HCT116 (cell line): ENCODE data around the gene CRIP1. TPM values are rescaled to one million over a fixed set of nuclear protein-coding genes. Genes with fewer than 3 reads are reported as not detected.

ENCODE experiments used
- ATAC-seq: fragments of 200-7000 bp; cut with Tn5 transposase; 2 replicates; pipeline ENCODE4 v1.9.1; 2020; ENCODE audit warnings: mild to moderate bottlenecking, moderate library complexity
- BruUV-seq: library from RNA; stranded (reverse); fragments of 400-500 nt; replicated peaks from 2 replicates; lab custom pipeline; 2021; lab: Mats Ljungman, UMichigan
- CTCF ChIA-PET: fragments of 300-600 bp; sonication (Branson Sonifier 250); formaldehyde crosslinking; loops from one replicate; lab custom pipeline; 2021; ENCODE audit warnings: antibody characterized with exemption; lab: Charles Lee
- POLR2A ChIA-PET: fragments of 300-600, 350-600 bp; sonication (Branson Sonifier 250); formaldehyde crosslinking; loops from one replicate; lab custom pipeline; 2021; ENCODE audit warnings: antibody characterized with exemption; lab: Charles Lee
- RAD21 ChIA-PET, 2 experiments: fragments of 300-600 bp; sonication (Branson Sonifier 250); formaldehyde crosslinking; loops; one replicate each; lab custom pipeline; 2023; ENCODE audit warnings: low total read pairs in 2 of 2; ENCODE audit not compliant: uncharacterized antibody in 2 of 2, unreplicated experiment in 2 of 2, low non-redundant PET in 1 of 2; lab: Charles Lee
- DNase-seq: peaks from one replicate; pipeline ENCODE4 v3.0.0-alpha.2; 2010; ENCODE audit warnings: low read depth, low spot score
- H2AFZ ChIP-seq: fragments of 200-600 bp; shearing (Covaris generic), sonication (generic); 2 replicates; pipeline ENCODE4 v1.6.1; 2017; ENCODE audit warnings: low read depth, mixed run types, mixed read lengths, antibody characterized with exemption, low read length; ENCODE audit not compliant: poor library complexity, severe bottlenecking
- H3K27ac ChIP-seq: 2 replicates; pipeline ENCODE4 v1.5.1; 2012; ENCODE audit warnings: low read depth, low read length
- H3K27me3 ChIP-seq: fragments of 200-600 bp; sonication (generic); 2 replicates; pipeline ENCODE4 v1.6.1; 2016; ENCODE audit warnings: mixed run types, low read length, mixed read lengths; ENCODE audit not compliant: insufficient read depth
- H3K36me3 ChIP-seq, 2 experiments: fragments of 200-500 bp in 1 of 2; fragments of 200-600 bp in 1 of 2; sonication (Bioruptor generic) in 1 of 2; sonication (generic) in 1 of 2; 2 replicates each; pipeline versions ENCODE4 v1.5.1 to v1.6.1; 2014 to 2016; ENCODE audit warnings: low read length in 2 of 2, inconsistent platforms in 1 of 2, mixed read lengths in 1 of 2, mixed run types in 1 of 2; ENCODE audit not compliant: insufficient read depth in 2 of 2, control insufficient read depth in 1 of 2
- H3K4me1 ChIP-seq, 2 experiments: fragments of 200-600 bp in 1 of 2; sonication (generic) in 1 of 2; 2 replicates each; pipeline versions ENCODE4 v1.5.1 to v1.6.1; 2012 to 2017; ENCODE audit warnings: low read length in 2 of 2, inconsistent platforms in 1 of 2, mild to moderate bottlenecking in 1 of 2, mixed read lengths in 1 of 2, mixed run types in 1 of 2, moderate library complexity in 1 of 2; ENCODE audit not compliant: insufficient read depth in 2 of 2, control insufficient read depth in 1 of 2
- H3K4me2 ChIP-seq: fragments of 200-600 bp; sonication (generic); 2 replicates; pipeline ENCODE4 v1.6.1; 2017; ENCODE audit warnings: mixed run types, low read length, mixed read lengths
- H3K4me3 ChIP-seq, 2 experiments: fragments of 200-600 bp in 1 of 2; sonication (generic) in 1 of 2; replicated peaks in 1 of 2; 2 replicates each; pipeline ENCODE4 v1.5.1; 2011 to 2016; ENCODE audit warnings: low read length in 2 of 2, control low read depth in 1 of 2, low read depth in 1 of 2, mild to moderate bottlenecking in 1 of 2, mixed read lengths in 1 of 2, mixed run types in 1 of 2
- H3K79me2 ChIP-seq: fragments of 200-600 bp; sonication (generic); 2 replicates; pipeline ENCODE4 v1.6.1; 2017; ENCODE audit warnings: mild to moderate bottlenecking, mixed run types, low read length, moderate library complexity, mixed read lengths; ENCODE audit not compliant: insufficient read depth
- H3K9ac ChIP-seq: fragments of 200-600 bp; sonication (generic); 2 replicates; pipeline ENCODE4 v1.6.1; 2016; ENCODE audit warnings: low read length, mixed read lengths
- H3K9me2 ChIP-seq: fragments of 200-600 bp; sonication (generic), shearing (Covaris generic); 2 replicates; pipeline ENCODE4 v1.6.1; 2017; ENCODE audit warnings: mixed run types, mild to moderate bottlenecking, moderate library complexity; ENCODE audit not compliant: insufficient read depth
- H3K9me3 ChIP-seq, 2 experiments: fragments of 200-500 bp in 1 of 2; fragments of 200-600 bp in 1 of 2; sonication (Bioruptor generic) in 1 of 2; sonication (generic) in 1 of 2; 2 replicates each; pipeline ENCODE4 v1.6.1; 2014 to 2017; ENCODE audit warnings: low read length in 2 of 2, mixed read lengths in 2 of 2, inconsistent platforms in 1 of 2, low read depth in 1 of 2, mild to moderate bottlenecking in 1 of 2, mixed run types in 1 of 2, moderate library complexity in 1 of 2; ENCODE audit not compliant: control insufficient read depth in 1 of 2, insufficient read depth in 1 of 2
- H4K20me1 ChIP-seq: fragments of 200-600 bp; sonication (generic), shearing (Covaris generic); 2 replicates; pipeline ENCODE4 v1.6.1; 2017; ENCODE audit warnings: mixed run types, mild to moderate bottlenecking, moderate library complexity; ENCODE audit not compliant: insufficient read depth
- CBX3 ChIP-seq: IDR thresholded peaks from 2 replicates; pipeline ENCODE4 v1.6.1; 2012; ENCODE audit warnings: low read depth
- CEBPB ChIP-seq: IDR thresholded peaks from 2 replicates; pipeline ENCODE4 v1.6.1; 2012; ENCODE audit warnings: low read depth
- EGR1 ChIP-seq: IDR thresholded peaks from 2 replicates; pipeline ENCODE4 v1.6.1; 2012; ENCODE audit warnings: low read depth
- EZH2 ChIP-seq: fragments of 200-600 bp; sonication (generic); IDR thresholded peaks from 2 replicates; pipeline ENCODE4 v1.6.1; 2017; ENCODE audit warnings: antibody characterized with exemption, mixed run types
- EZH2phosphoT487 ChIP-seq: fragments of 200-600 bp; IDR thresholded peaks from 2 replicates; pipeline ENCODE4 v1.6.1; 2018; ENCODE audit warnings: antibody characterized with exemption, borderline replicate concordance
- FOSL1 ChIP-seq: IDR thresholded peaks from 2 replicates; pipeline ENCODE4 v1.6.1; 2012; ENCODE audit warnings: low read depth
- POLR2A ChIP-seq: IDR thresholded peaks from 2 replicates; pipeline ENCODE4 v1.7.0; 2011; ENCODE audit warnings: borderline replicate concordance; ENCODE audit not compliant: insufficient read depth, insufficient read length; ENCODE audit errors: extremely low read depth
- POLR2AphosphoS5 ChIP-seq: IDR thresholded peaks from 2 replicates; pipeline ENCODE4 v1.6.1; 2011; ENCODE audit warnings: mild to moderate bottlenecking, low read depth, low read length, moderate library complexity
- SIN3A ChIP-seq: IDR thresholded peaks from 2 replicates; pipeline ENCODE4 v1.6.1; 2012; ENCODE audit warnings: low read depth
- SP1 ChIP-seq: IDR thresholded peaks from 2 replicates; pipeline ENCODE4 v1.6.1; 2012; ENCODE audit warnings: low read depth
- TCF7L2 ChIP-seq: IDR thresholded peaks from 2 replicates; pipeline ENCODE4 v1.7.0; 2011; ENCODE audit warnings: borderline replicate concordance, inconsistent platforms; ENCODE audit not compliant: insufficient read depth, insufficient read length; ENCODE audit errors: extremely low read depth
- YY1 ChIP-seq: IDR thresholded peaks from 2 replicates; pipeline ENCODE4 v1.6.1; 2011; ENCODE audit warnings: low read length, low read depth, moderate library complexity, mild to moderate bottlenecking; ENCODE audit not compliant: insufficient replicate concordance; ENCODE audit errors: extremely low read depth
- ZBTB33 ChIP-seq: IDR thresholded peaks from 2 replicates; pipeline ENCODE4 v1.6.1; 2011; ENCODE audit warnings: mild to moderate bottlenecking, low read length, moderate library complexity; ENCODE audit not compliant: insufficient replicate concordance; ENCODE audit errors: extremely low read depth
- ZFX ChIP-seq: fragments of 450-650 bp; IDR thresholded peaks from 2 replicates; pipeline ENCODE4 v1.6.1; 2017
- ZNF274 ChIP-seq: fragments of 200-500 bp; sonication (Bioruptor generic); IDR thresholded peaks from 2 replicates; pipeline ENCODE4 v1.6.1; 2014; ENCODE audit warnings: mild to moderate bottlenecking, low read depth, low read length, inconsistent platforms
- intact Hi-C: fragments of 100-400 bp; cut with micrococcal nuclease; formaldehyde crosslinking; loops from 2 replicates; pipeline ENCODE4 v1.10.0; 2022
- total RNA-seq: library from RNA; stranded (reverse); gene quantifications from one replicate; pipeline ENCODE4 v1.2.1, GENCODE V29; 2021; ENCODE audit not compliant: unreplicated experiment
- TF ChIP-seq, protein P1 (sequence below): IDR thresholded peaks from 2 replicates; pipeline ENCODE4 v1.6.1; 2012; ENCODE audit warnings: low read depth
- TF ChIP-seq, protein P2 (sequence below): IDR thresholded peaks from 2 replicates; pipeline ENCODE4 v1.6.1; 2012
- TF ChIP-seq, protein P3 (sequence below), 3 experiments: fragments of 200-600 bp in 1 of 3; sonication (generic) in 1 of 3; IDR thresholded peaks in 2 of 3; conservative IDR thresholded peaks in 1 of 3; 2 replicates each; pipeline ENCODE4 v1.5.1; 2012 to 2017; ENCODE audit warnings: low read depth in 2 of 3, low read length in 2 of 3, antibody characterized with exemption in 1 of 3, borderline replicate concordance in 1 of 3, control low read depth in 1 of 3, mild to moderate bottlenecking in 1 of 3, mixed read lengths in 1 of 3, mixed run types in 1 of 3, moderate library complexity in 1 of 3; ENCODE audit not compliant: insufficient read depth in 1 of 3

Gene CRIP1
- total RNA-seq, 1 experiment from 2014 or later, result 260 TPM

DNA sequence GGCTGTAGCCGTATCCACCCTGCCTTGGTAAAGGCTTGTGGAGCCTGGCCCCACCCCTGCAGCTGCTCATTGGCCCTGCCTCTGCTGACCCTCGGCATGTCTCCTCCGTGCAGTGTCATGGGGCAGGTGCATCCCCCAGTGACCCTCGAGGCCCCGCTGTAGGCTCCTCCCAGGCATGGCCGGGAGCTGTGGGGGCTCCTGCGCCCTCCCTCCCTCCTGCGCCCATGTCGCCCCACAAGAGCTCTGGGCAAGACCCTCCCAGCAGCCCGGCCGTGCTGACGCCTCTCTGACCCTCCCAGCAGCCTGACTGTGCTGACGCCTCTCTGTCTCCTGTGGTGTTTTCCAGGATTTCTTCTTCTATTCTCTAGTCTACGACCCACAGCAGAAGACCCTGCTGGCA lies 32.8 kb upstream of the CRIP1 start:
- no TSS peak for BruUV-seq
- Histone ChIP-seq H3K27me3 (no peaks in the 10 kb centered on the region), H3K4me3 (no peak overlapping the region), H3K9me2 (no peaks in the 10 kb centered on the region), H3K9me3 (no peaks in the 10 kb centered on the region), H3K4me1 (no peaks in the 10 kb centered on the region), H4K20me1 (no peaks in the 10 kb centered on the region), H3K27ac (no peak overlapping the region), H3K36me3 (peaks cover 11 to 22% of the 10 kb centered on the region in 2 experiments; a peak in 3 of 4 replicates), H3K4me2 (no peak overlapping the region), H3K79me2 (peaks cover 3% of the 10 kb centered on the region; the same call in 1 of the 2 replicates), H3K9ac (no peak overlapping the region), H2AFZ (no peak overlapping the region)
- ChIA-PET CTCF (no interaction called here), POLR2A (no interaction called here), RAD21 (no interaction called here)
- intact Hi-C loops, result no loop called here
- TF ChIP-seq ZBTB33 (no peak), EZH2 (no peak), CBX3 (no peak), FOSL1 (no peak), TCF7L2 (no peak), POLR2A (no peak), SP1 (no peak), CEBPB (no peak), POLR2AphosphoS5 (no peak), EZH2phosphoT487 (no peak), ZNF274 (no peak), EGR1 (no peak), YY1 (no peak), ZFX (no peak), SIN3A (no peak)
- TF ChIP-seq, protein P1, sequence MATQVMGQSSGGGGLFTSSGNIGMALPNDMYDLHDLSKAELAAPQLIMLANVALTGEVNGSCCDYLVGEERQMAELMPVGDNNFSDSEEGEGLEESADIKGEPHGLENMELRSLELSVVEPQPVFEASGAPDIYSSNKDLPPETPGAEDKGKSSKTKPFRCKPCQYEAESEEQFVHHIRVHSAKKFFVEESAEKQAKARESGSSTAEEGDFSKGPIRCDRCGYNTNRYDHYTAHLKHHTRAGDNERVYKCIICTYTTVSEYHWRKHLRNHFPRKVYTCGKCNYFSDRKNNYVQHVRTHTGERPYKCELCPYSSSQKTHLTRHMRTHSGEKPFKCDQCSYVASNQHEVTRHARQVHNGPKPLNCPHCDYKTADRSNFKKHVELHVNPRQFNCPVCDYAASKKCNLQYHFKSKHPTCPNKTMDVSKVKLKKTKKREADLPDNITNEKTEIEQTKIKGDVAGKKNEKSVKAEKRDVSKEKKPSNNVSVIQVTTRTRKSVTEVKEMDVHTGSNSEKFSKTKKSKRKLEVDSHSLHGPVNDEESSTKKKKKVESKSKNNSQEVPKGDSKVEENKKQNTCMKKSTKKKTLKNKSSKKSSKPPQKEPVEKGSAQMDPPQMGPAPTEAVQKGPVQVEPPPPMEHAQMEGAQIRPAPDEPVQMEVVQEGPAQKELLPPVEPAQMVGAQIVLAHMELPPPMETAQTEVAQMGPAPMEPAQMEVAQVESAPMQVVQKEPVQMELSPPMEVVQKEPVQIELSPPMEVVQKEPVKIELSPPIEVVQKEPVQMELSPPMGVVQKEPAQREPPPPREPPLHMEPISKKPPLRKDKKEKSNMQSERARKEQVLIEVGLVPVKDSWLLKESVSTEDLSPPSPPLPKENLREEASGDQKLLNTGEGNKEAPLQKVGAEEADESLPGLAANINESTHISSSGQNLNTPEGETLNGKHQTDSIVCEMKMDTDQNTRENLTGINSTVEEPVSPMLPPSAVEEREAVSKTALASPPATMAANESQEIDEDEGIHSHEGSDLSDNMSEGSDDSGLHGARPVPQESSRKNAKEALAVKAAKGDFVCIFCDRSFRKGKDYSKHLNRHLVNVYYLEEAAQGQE, result no peak
- TF ChIP-seq, protein P2, sequence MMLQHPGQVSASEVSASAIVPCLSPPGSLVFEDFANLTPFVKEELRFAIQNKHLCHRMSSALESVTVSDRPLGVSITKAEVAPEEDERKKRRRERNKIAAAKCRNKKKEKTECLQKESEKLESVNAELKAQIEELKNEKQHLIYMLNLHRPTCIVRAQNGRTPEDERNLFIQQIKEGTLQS, result no peak
- TF ChIP-seq, protein P3, sequence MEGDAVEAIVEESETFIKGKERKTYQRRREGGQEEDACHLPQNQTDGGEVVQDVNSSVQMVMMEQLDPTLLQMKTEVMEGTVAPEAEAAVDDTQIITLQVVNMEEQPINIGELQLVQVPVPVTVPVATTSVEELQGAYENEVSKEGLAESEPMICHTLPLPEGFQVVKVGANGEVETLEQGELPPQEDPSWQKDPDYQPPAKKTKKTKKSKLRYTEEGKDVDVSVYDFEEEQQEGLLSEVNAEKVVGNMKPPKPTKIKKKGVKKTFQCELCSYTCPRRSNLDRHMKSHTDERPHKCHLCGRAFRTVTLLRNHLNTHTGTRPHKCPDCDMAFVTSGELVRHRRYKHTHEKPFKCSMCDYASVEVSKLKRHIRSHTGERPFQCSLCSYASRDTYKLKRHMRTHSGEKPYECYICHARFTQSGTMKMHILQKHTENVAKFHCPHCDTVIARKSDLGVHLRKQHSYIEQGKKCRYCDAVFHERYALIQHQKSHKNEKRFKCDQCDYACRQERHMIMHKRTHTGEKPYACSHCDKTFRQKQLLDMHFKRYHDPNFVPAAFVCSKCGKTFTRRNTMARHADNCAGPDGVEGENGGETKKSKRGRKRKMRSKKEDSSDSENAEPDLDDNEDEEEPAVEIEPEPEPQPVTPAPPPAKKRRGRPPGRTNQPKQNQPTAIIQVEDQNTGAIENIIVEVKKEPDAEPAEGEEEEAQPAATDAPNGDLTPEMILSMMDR (IDR thresholded peaks at IDR 0.05 in 2 of 3, conservative IDR thresholded peaks at IDR 0.05 in 1 of 3; ENCODE audit: borderline replicate concordance in 1 of 3, insufficient read depth in 1 of 3, low read depth in 2 of 3, low read length in 2 of 3), result no peak
- no peak for ATAC-seq
- no peak for DNase-seq
